ENCODE results near the gene ENTPD2. TPM values are rescaled to one million over a fixed set of nuclear protein-coding genes. Genes with fewer than 3 reads are reported as not detected.

Gene ENTPD2
- total and polyA plus RNA-seq, 10 of the 15 experiments (the other 5 are each of a cell fraction or from before 2014, with no cell fraction given): 0.15 to 1.8 (median 0.65) TPM; not detected in 2

- TF ChIP-seq, protein P1, sequence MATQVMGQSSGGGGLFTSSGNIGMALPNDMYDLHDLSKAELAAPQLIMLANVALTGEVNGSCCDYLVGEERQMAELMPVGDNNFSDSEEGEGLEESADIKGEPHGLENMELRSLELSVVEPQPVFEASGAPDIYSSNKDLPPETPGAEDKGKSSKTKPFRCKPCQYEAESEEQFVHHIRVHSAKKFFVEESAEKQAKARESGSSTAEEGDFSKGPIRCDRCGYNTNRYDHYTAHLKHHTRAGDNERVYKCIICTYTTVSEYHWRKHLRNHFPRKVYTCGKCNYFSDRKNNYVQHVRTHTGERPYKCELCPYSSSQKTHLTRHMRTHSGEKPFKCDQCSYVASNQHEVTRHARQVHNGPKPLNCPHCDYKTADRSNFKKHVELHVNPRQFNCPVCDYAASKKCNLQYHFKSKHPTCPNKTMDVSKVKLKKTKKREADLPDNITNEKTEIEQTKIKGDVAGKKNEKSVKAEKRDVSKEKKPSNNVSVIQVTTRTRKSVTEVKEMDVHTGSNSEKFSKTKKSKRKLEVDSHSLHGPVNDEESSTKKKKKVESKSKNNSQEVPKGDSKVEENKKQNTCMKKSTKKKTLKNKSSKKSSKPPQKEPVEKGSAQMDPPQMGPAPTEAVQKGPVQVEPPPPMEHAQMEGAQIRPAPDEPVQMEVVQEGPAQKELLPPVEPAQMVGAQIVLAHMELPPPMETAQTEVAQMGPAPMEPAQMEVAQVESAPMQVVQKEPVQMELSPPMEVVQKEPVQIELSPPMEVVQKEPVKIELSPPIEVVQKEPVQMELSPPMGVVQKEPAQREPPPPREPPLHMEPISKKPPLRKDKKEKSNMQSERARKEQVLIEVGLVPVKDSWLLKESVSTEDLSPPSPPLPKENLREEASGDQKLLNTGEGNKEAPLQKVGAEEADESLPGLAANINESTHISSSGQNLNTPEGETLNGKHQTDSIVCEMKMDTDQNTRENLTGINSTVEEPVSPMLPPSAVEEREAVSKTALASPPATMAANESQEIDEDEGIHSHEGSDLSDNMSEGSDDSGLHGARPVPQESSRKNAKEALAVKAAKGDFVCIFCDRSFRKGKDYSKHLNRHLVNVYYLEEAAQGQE (IDR thresholded peaks at IDR 0.05; ENCODE audit: low read depth, low read length): no peak
- TF ChIP-seq NKRF (conservative IDR thresholded peaks at IDR 0.05): 0 out of 2 replicates have a peak, but pooled peaks have one; percentile 34
- TF ChIP-seq SPI1 (IDR thresholded peaks at IDR 0.05; ENCODE audit: borderline replicate concordance, insufficient read depth, low read depth, low read length): no peak
- TF ChIP-seq NFYB (IDR thresholded peaks at IDR 0.05; ENCODE audit: insufficient read depth, low read depth, low read length): no peak
- TF ChIP-seq USF1 (IDR thresholded peaks at IDR 0.05; ENCODE audit: borderline replicate concordance, extremely low read length, insufficient read depth, low read depth, low read length): no peak
- no peak for TF ChIP-seq RBBP5 (conservative IDR thresholded peaks at IDR 0.05)
- no peak for TF ChIP-seq TAF1 (IDR thresholded peaks at IDR 0.05; ENCODE audit: borderline replicate concordance, low read depth, low read length)
- TF ChIP-seq ZNF384 (IDR thresholded peaks at IDR 0.05; ENCODE audit: borderline replicate concordance, low read depth, low read length): no peak
- peak; percentile 78 for TF ChIP-seq IKZF1 (conservative IDR thresholded peaks at IDR 0.05)
- TF ChIP-seq RFX5 (IDR thresholded peaks at IDR 0.05; ENCODE audit: low read depth, low read length): no peak
- TF ChIP-seq BRCA1 (IDR thresholded peaks at IDR 0.05; ENCODE audit: low read depth, low read length): no peak
- TF ChIP-seq SMAD1 (IDR thresholded peaks at IDR 0.05; ENCODE audit: low read depth, partially characterized antibody): no peak
- TF ChIP-seq SUZ12 (IDR thresholded peaks at IDR 0.05; ENCODE audit: unreplicated experiment): no peak
- TF ChIP-seq, protein P2, sequence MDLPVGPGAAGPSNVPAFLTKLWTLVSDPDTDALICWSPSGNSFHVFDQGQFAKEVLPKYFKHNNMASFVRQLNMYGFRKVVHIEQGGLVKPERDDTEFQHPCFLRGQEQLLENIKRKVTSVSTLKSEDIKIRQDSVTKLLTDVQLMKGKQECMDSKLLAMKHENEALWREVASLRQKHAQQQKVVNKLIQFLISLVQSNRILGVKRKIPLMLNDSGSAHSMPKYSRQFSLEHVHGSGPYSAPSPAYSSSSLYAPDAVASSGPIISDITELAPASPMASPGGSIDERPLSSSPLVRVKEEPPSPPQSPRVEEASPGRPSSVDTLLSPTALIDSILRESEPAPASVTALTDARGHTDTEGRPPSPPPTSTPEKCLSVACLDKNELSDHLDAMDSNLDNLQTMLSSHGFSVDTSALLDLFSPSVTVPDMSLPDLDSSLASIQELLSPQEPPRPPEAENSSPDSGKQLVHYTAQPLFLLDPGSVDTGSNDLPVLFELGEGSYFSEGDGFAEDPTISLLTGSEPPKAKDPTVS (IDR thresholded peaks at IDR 0.05; ENCODE audit: low read depth, low read length): no peak
- TF ChIP-seq, protein P3, sequence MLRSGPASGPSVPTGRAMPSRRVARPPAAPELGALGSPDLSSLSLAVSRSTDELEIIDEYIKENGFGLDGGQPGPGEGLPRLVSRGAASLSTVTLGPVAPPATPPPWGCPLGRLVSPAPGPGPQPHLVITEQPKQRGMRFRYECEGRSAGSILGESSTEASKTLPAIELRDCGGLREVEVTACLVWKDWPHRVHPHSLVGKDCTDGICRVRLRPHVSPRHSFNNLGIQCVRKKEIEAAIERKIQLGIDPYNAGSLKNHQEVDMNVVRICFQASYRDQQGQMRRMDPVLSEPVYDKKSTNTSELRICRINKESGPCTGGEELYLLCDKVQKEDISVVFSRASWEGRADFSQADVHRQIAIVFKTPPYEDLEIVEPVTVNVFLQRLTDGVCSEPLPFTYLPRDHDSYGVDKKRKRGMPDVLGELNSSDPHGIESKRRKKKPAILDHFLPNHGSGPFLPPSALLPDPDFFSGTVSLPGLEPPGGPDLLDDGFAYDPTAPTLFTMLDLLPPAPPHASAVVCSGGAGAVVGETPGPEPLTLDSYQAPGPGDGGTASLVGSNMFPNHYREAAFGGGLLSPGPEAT (IDR thresholded peaks at IDR 0.05; ENCODE audit: low read depth): peak; percentile 71; the same call in 1 of the 2 replicates
- TF ChIP-seq TCF12 (IDR thresholded peaks at IDR 0.05; ENCODE audit: low read depth, low read length): peak; percentile 71
Measured at GRCh38 chr9:137034709-137035506, 19.0 kb downstream of the ENTPD2 start (continued).
